Measurements from ENCODE around the gene PSMC3.
A peak's percentile ranks its signal among the peaks of the same experiment; 100 is the strongest.

PSMC3 gene

DNA sequence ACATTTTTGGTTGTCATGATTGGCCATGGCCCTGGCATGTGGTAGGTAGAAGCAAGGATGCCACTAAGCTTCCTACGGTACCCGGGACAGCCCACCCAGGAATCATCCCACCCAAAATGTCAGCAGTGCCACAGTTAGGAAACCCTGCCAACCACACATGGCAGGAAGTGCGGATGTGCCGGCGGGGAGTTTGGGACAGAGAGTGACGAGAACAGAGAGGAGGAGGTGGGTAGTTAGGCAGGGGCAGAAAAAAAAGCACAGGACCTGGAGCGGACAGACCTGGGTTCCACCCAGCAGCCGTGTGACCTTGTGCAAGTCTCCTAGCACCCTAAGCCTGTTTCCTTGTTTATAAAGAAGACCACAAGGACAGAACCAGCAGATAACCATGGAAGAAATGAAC is 51.2 kb downstream of the PSMC3 start:
- Histone ChIP-seq H3K27me3 (ENCODE audit: control insufficient read depth, insufficient read depth, low read length) (no peaks in the 10 kb centered on the region), H3K4me1 (ENCODE audit: control insufficient read depth, insufficient read depth, low read length) (no peaks in the 10 kb centered on the region), H3K9ac (ENCODE audit: low read length) (no peak overlapping the region), H3K4me3 (ENCODE audit: low read length) (no peak overlapping the region), H3K36me3 (ENCODE audit: control insufficient read depth, insufficient read depth, low read length) (no peaks in the 10 kb centered on the region), H3K9me3 (ENCODE audit: control insufficient read depth, low read length) (no peaks in the 10 kb centered on the region)

DNA sequence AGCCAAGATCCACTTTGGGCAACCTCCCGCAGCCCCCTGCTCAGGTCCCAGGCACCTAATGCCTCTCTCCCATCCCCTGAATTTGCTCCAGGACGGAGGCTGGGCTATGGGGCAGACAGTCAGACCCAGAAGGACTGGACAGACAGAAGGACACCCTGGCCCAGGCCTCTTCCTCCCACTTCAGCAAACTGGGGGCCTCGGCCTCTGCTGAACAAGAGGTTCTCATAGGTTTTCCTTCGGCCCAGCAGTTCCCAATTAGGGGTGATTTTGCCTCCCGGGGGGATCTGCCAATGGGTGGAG is 51.6 kb downstream of the PSMC3 start:
- H3K4me3 ChIP-seq (ENCODE audit: low read length), result no peak overlapping the region
- H3K4me1 ChIP-seq (ENCODE audit: control insufficient read depth, insufficient read depth, low read length), result no peaks in the 10 kb centered on the region
- no peaks in the 10 kb centered on the region for H3K9me3 ChIP-seq (ENCODE audit: control insufficient read depth, low read length)
- no peaks in the 10 kb centered on the region for H3K27me3 ChIP-seq (ENCODE audit: control insufficient read depth, insufficient read depth, low read length)
- no peaks in the 10 kb centered on the region for H3K36me3 ChIP-seq (ENCODE audit: control insufficient read depth, insufficient read depth, low read length)
- no peak overlapping the region for H3K9ac ChIP-seq (ENCODE audit: low read length)

- H3K36me3 ChIP-seq (ENCODE audit: control insufficient read depth, insufficient read depth, low read length), result no peaks in the 10 kb centered on the region
- peak overlapping the region; percentile 17 for H3K9ac ChIP-seq (ENCODE audit: low read length)
Measured at GRCh38 chr11:47373876-47374719, 52.1 kb downstream of the PSMC3 start.

DNA sequence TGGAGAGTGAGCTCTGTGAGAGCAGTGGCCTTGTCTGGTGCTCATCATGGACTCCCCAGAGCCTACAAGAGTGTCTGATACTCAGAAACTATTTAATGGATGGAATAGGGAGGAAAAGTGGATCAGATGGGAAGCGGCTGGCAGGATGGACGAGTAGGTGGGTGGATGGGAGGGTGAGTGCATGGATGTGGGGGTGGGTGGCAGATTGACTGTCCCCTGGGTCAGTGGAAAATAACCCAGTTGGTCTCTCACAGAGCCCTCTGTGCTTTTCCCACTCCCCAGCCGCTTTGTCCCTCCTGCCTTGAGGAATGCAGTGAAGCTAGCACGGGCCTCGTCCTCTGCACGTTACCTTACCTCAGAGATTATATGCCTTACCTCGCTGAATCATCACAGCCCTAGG is 53.8 kb downstream of the PSMC3 start:
- Histone ChIP-seq H3K9ac (ENCODE audit: low read length) (no peak overlapping the region), H3K9me3 (ENCODE audit: control insufficient read depth, low read length) (no peaks in the 10 kb centered on the region), H3K4me3 (ENCODE audit: low read length) (no peak overlapping the region), H3K36me3 (ENCODE audit: control insufficient read depth, insufficient read depth, low read length) (no peaks in the 10 kb centered on the region), H3K27me3 (ENCODE audit: control insufficient read depth, insufficient read depth, low read length) (no peaks in the 10 kb centered on the region), H3K4me1 (ENCODE audit: control insufficient read depth, insufficient read depth, low read length) (no peaks in the 10 kb centered on the region)

More at GRCh38 chr11:47373876-47374719, 52.1 kb downstream of the PSMC3 start:
- no peak overlapping the region for H3K4me3 ChIP-seq (ENCODE audit: low read length)
- H3K9me3 ChIP-seq (ENCODE audit: control insufficient read depth, low read length), result no peaks in the 10 kb centered on the region
- no peaks in the 10 kb centered on the region for H3K4me1 ChIP-seq (ENCODE audit: control insufficient read depth, insufficient read depth, low read length)
- H3K27me3 ChIP-seq (ENCODE audit: control insufficient read depth, insufficient read depth, low read length), result no peaks in the 10 kb centered on the region

- Histone ChIP-seq H3K4me3 (ENCODE audit: low read length) (no peak overlapping the region), H3K27me3 (ENCODE audit: control insufficient read depth, insufficient read depth, low read length) (no peaks in the 10 kb centered on the region), H3K36me3 (ENCODE audit: control insufficient read depth, insufficient read depth, low read length) (no peaks in the 10 kb centered on the region), H3K9ac (ENCODE audit: low read length) (no peak overlapping the region), H3K9me3 (ENCODE audit: control insufficient read depth, low read length) (no peaks in the 10 kb centered on the region), H3K4me1 (ENCODE audit: control insufficient read depth, insufficient read depth, low read length) (no peaks in the 10 kb centered on the region)
Measured at GRCh38 chr11:47369676-47370075, 56.6 kb downstream of the PSMC3 start.

All from mucosa of stomach (tissue), 1 donor.